ENCODE data around the gene LENG8.

LENG8 gene

DNA sequence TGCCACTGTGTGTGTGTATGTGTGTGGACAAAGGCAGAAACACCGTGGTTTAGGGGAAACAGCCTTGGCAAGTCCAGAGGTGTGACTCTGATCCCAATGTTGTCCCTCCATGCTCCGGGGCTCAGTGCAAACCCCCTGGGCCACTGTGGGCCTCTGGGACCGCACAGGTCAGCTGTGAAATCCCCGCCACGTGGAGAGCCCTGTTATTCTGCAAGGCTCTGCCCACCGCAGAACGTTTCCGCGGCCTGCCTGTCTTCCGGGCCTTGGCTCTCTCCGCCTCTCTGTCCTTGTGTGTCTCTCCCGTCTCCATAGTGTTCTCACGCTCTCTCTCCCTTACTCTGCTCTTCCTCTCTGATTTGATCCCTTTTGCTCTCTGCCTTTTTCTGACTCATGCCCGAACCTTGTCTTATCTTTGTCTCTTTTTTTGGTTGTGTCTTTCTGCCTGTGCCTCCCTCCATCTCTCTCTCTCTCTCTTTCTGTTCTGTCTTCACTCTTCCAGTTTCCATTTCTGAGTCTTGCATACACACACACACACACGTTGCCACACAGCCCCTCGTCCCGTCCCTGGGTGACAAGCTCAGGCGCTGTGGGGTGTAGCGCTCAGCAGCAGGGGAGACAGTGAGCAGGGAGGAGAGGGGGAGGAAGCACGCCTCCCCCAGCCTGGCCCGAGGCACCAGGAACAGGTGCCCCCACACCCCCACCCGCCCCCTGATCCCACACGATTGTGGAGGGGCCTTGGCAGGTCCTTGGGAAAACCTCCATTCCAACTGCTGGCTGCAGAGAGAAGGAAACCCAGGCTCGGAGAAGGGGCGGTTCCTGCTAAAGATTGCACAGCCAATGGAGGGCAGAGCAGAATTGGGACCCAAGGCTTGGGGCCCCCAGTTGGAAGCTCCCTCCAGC is 30.7 kb upstream of the LENG8 start:
- Histone ChIP-seq H3K4me1 (ENCODE audit: low read length) (no peaks in the 10 kb centered on the region), H3K27me3 (replicated peaks; ENCODE audit: insufficient read depth, low read length) (peaks cover 74% of the 10 kb centered on the region)
- TF ChIP-seq EZH2phosphoT487 (IDR thresholded peaks at IDR 0.05; ENCODE audit: low read length) (no peak), EZH2 (optimal IDR thresholded peaks at IDR 0.05; ENCODE audit: low read depth, low read length) (no peak)
- TF ChIP-seq, protein P1, sequence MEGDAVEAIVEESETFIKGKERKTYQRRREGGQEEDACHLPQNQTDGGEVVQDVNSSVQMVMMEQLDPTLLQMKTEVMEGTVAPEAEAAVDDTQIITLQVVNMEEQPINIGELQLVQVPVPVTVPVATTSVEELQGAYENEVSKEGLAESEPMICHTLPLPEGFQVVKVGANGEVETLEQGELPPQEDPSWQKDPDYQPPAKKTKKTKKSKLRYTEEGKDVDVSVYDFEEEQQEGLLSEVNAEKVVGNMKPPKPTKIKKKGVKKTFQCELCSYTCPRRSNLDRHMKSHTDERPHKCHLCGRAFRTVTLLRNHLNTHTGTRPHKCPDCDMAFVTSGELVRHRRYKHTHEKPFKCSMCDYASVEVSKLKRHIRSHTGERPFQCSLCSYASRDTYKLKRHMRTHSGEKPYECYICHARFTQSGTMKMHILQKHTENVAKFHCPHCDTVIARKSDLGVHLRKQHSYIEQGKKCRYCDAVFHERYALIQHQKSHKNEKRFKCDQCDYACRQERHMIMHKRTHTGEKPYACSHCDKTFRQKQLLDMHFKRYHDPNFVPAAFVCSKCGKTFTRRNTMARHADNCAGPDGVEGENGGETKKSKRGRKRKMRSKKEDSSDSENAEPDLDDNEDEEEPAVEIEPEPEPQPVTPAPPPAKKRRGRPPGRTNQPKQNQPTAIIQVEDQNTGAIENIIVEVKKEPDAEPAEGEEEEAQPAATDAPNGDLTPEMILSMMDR (IDR thresholded peaks at IDR 0.05; ENCODE audit: low read length), result no peak

GRCh38 chr19:54418930-54419800 is 29.8 kb upstream of the LENG8 start:
- H3K4me2 ChIP-seq (ENCODE audit: low read depth, low read length), result no peak overlapping the region
- H3K27ac ChIP-seq (ENCODE audit: low read length), result no peak overlapping the region
- no peaks in the 10 kb centered on the region for H3K9me2 ChIP-seq (replicated peaks; ENCODE audit: insufficient read depth, low read length)

More for the DNA sequence above, 30.7 kb upstream of the LENG8 start:
- Histone ChIP-seq H3K4me3 (ENCODE audit: low read length) (no peak overlapping the region; the same call in 1 of the 2 replicates), H3K9me3 (replicated peaks; ENCODE audit: insufficient read depth, low read length) (no peaks in the 10 kb centered on the region), H2AFZ (ENCODE audit: low read length) (peak overlapping the region; percentile 56; the same call in 1 of the 2 replicates), H3K36me3 (replicated peaks; ENCODE audit: insufficient read depth, low read length) (no peaks in the 10 kb centered on the region), H3F3A (ENCODE audit: insufficient read depth, low read length) (no peaks in the 10 kb centered on the region), H3K4me2 (ENCODE audit: low read depth, low read length) (peak overlapping the region; percentile 43; the same call in 1 of the 2 replicates), H3K9me2 (replicated peaks; ENCODE audit: insufficient read depth, low read length) (no peaks in the 10 kb centered on the region), H4K20me1 (ENCODE audit: insufficient read depth, low read length) (no peaks in the 10 kb centered on the region), H3K9ac (ENCODE audit: low read length) (no peak overlapping the region), H3K27ac (ENCODE audit: low read length) (no peak overlapping the region), H3K79me2 (ENCODE audit: low read length) (no peaks in the 10 kb centered on the region)
- DNase-seq, result no peak

DNA sequence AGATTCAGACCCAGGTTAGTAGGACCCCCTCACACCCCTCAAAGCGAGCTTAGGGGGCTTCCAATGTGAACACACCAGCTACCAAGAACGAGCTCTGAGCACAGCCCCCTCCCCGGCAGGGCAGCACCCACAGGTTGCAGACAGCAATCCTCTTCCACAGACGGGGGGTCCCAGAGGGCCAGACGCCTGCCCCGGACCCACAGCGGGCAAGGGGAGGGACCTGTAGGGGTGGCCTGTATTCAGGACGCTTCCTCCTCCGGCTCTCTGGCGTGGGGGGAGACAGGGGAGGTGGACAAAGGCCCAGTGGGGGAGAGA is 29.0 kb upstream of the LENG8 start:
- Histone ChIP-seq H3K9ac (ENCODE audit: low read length) (no peak overlapping the region), H3K4me1 (ENCODE audit: low read length) (no peaks in the 10 kb centered on the region), H3F3A (ENCODE audit: insufficient read depth, low read length) (no peaks in the 10 kb centered on the region), H4K20me1 (ENCODE audit: insufficient read depth, low read length) (no peaks in the 10 kb centered on the region), H3K4me2 (ENCODE audit: low read depth, low read length) (no peak overlapping the region), H3K9me3 (replicated peaks; ENCODE audit: insufficient read depth, low read length) (no peaks in the 10 kb centered on the region), H3K9me2 (replicated peaks; ENCODE audit: insufficient read depth, low read length) (no peaks in the 10 kb centered on the region), H2AFZ (ENCODE audit: low read length) (no peak overlapping the region), H3K79me2 (ENCODE audit: low read length) (no peaks in the 10 kb centered on the region), H3K36me3 (replicated peaks; ENCODE audit: insufficient read depth, low read length) (no peaks in the 10 kb centered on the region), H3K27me3 (replicated peaks; ENCODE audit: insufficient read depth, low read length) (peaks cover 83% of the 10 kb centered on the region), H3K27ac (ENCODE audit: low read length) (no peak overlapping the region), H3K4me3 (ENCODE audit: low read length) (no peak overlapping the region)
- no peak for DNase-seq
- no peak for TF ChIP-seq EZH2 (optimal IDR thresholded peaks at IDR 0.05; ENCODE audit: low read depth, low read length)

More at GRCh38 chr19:54418930-54419800, 29.8 kb upstream of the LENG8 start:
- Histone ChIP-seq H3K36me3 (replicated peaks; ENCODE audit: insufficient read depth, low read length) (no peaks in the 10 kb centered on the region), H2AFZ (ENCODE audit: low read length) (no peak overlapping the region), H3K9ac (ENCODE audit: low read length) (no peak overlapping the region), H3K4me3 (ENCODE audit: low read length) (no peak overlapping the region), H3K27me3 (replicated peaks; ENCODE audit: insufficient read depth, low read length) (peaks cover 83% of the 10 kb centered on the region), H3K4me1 (ENCODE audit: low read length) (no peaks in the 10 kb centered on the region), H4K20me1 (ENCODE audit: insufficient read depth, low read length) (no peaks in the 10 kb centered on the region), H3K9me3 (replicated peaks; ENCODE audit: insufficient read depth, low read length) (no peaks in the 10 kb centered on the region), H3K79me2 (ENCODE audit: low read length) (no peaks in the 10 kb centered on the region), H3F3A (ENCODE audit: insufficient read depth, low read length) (no peaks in the 10 kb centered on the region)
- TF ChIP-seq EZH2 (optimal IDR thresholded peaks at IDR 0.05; ENCODE audit: low read depth, low read length) (no peak), EZH2phosphoT487 (IDR thresholded peaks at IDR 0.05; ENCODE audit: low read length) (no peak)
- TF ChIP-seq, protein P1 (IDR thresholded peaks at IDR 0.05; ENCODE audit: low read length), result no peak
- no peak for DNase-seq
